Endothelial cell of umbilical vein (primary cell): Measurements from ENCODE around the gene MREG. TPM values are rescaled to one million over a fixed set of nuclear protein-coding genes. Genes with fewer than 3 reads are reported as not detected.
"Not testable (repeated sequence)": the region's sequence is repeated elsewhere in the genome, so short reads cannot be mapped to it uniquely, and the experiment has no call there.

Source experiments
- BruUV-seq: library from RNA; stranded (reverse); fragments of 400-500 nt; replicated peaks from 2 replicates; lab custom pipeline; 2021; lab: Mats Ljungman, UMichigan
- CTCF ChIA-PET: fragments of 300-600, 350-600 bp; sonication (Branson Sonifier 250); formaldehyde crosslinking; loops from one replicate; lab custom pipeline; 2021; ENCODE audit warnings: antibody characterized with exemption, inconsistent platforms; lab: Charles Lee
- POLR2A ChIA-PET: fragments of 300-600, 350-600 bp; sonication (Branson Sonifier 250); formaldehyde crosslinking; loops from one replicate; lab custom pipeline; 2021; ENCODE audit warnings: antibody characterized with exemption, inconsistent platforms; lab: Charles Lee
- DNase-seq: peaks from one replicate; pipeline ENCODE4 v3.0.0-alpha.2; 2011; ENCODE audit warnings: low read depth, low spot score
- FAIRE-seq: peaks from 2 replicates; lab custom pipeline; 2011; peaks lifted over from hg19 to GRCh38; lab: Jason Lieb, UNC
- H2AFZ ChIP-seq: 2 replicates; pipeline ENCODE4 v1.6.0; 2012; ENCODE audit warnings: low read depth, low read length, control low read depth, inconsistent platforms
- H3K27ac ChIP-seq: 2 replicates; pipeline ENCODE4 v1.5.1; 2011; ENCODE audit warnings: low read depth, mild to moderate bottlenecking, control low read depth, low read length, moderate library complexity; ENCODE audit not compliant: insufficient read depth
- H3K27me3 ChIP-seq, 2 experiments: 2 replicates each; pipeline versions ENCODE4 v1.6.0 to v1.6.1; 2011; ENCODE audit warnings: low read length in 2 of 2, mixed read lengths in 1 of 2; ENCODE audit not compliant: control insufficient read depth in 2 of 2, insufficient read depth in 2 of 2
- H3K36me3 ChIP-seq, 2 experiments: 2 replicates in 1 of 2; 3 replicates in 1 of 2; pipeline ENCODE4 v1.5.1; 2011; ENCODE audit warnings: low read length in 2 of 2, mild to moderate bottlenecking in 1 of 2, moderate library complexity in 1 of 2; ENCODE audit not compliant: control insufficient read depth in 2 of 2, insufficient read depth in 2 of 2; ENCODE audit errors: extremely low read depth in 1 of 2
- H3K4me1 ChIP-seq: 3 replicates; pipeline ENCODE4 v1.5.1; 2011; ENCODE audit warnings: mild to moderate bottlenecking, low read length; ENCODE audit not compliant: control insufficient read depth, insufficient read depth; ENCODE audit errors: extremely low read depth
- H3K4me2 ChIP-seq: 2 replicates; pipeline ENCODE4 v1.6.1; 2011; ENCODE audit warnings: low read length, control low read depth, mixed read lengths; ENCODE audit not compliant: insufficient read depth
- H3K4me3 ChIP-seq, 3 experiments: fragments of 200-600 bp in 1 of 3; sonication (generic), shearing (Covaris generic) in 1 of 3; replicated peaks in 1 of 3; 2 replicates each; pipeline ENCODE4 v1.5.1; 2011 to 2016; ENCODE audit warnings: control low read depth in 3 of 3, low read length in 3 of 3, mild to moderate bottlenecking in 2 of 3, inconsistent platforms in 1 of 3, low read depth in 1 of 3, moderate library complexity in 1 of 3; ENCODE audit not compliant: insufficient read depth in 1 of 3
- H3K79me2 ChIP-seq: 2 replicates; pipeline ENCODE4 v1.6.0; 2012; ENCODE audit warnings: low read length, inconsistent platforms; ENCODE audit not compliant: control insufficient read depth, insufficient read depth
- H3K9ac ChIP-seq: replicated peaks from 2 replicates; pipeline ENCODE3; 2011; ENCODE audit warnings: low read length, control low read depth; ENCODE audit not compliant: insufficient read depth; ENCODE audit errors: extremely low read depth
- H3K9me1 ChIP-seq: replicated peaks from 3 replicates; pipeline ENCODE4 v1.6.0; 2011; ENCODE audit warnings: mild to moderate bottlenecking, low read length; ENCODE audit not compliant: control insufficient read depth, insufficient read depth; ENCODE audit errors: extremely low read depth
- H3K9me3 ChIP-seq: replicated peaks from 2 replicates; pipeline ENCODE4 v1.5.1; 2012; ENCODE audit warnings: low read length, inconsistent platforms; ENCODE audit not compliant: control insufficient read depth, insufficient read depth
- H4K20me1 ChIP-seq: replicated peaks from 2 replicates; pipeline ENCODE3; 2011; ENCODE audit warnings: mild to moderate bottlenecking, low read length; ENCODE audit not compliant: control insufficient read depth, insufficient read depth; ENCODE audit errors: extremely low read depth
- EZH2 ChIP-seq: IDR thresholded peaks from 2 replicates; pipeline ENCODE4 v1.6.1; 2012; ENCODE audit warnings: borderline replicate concordance, low read depth, mild to moderate bottlenecking, moderate library complexity, low read length, inconsistent platforms; ENCODE audit not compliant: severe bottlenecking
- FOS ChIP-seq: IDR thresholded peaks from 2 replicates; pipeline ENCODE4 v1.6.1; 2011; ENCODE audit warnings: mild to moderate bottlenecking, low read length, moderate library complexity, borderline replicate concordance; ENCODE audit not compliant: insufficient read depth
- GATA2 ChIP-seq: IDR thresholded peaks from 2 replicates; pipeline ENCODE4 v1.7.0; 2011; ENCODE audit warnings: low read depth, mild to moderate bottlenecking, moderate library complexity, mixed read lengths, low read length; ENCODE audit not compliant: insufficient read length, insufficient read depth
- JUN ChIP-seq: IDR thresholded peaks from 2 replicates; pipeline ENCODE4 v1.6.1; 2011; ENCODE audit warnings: borderline replicate concordance, low read depth; ENCODE audit not compliant: insufficient read length, insufficient read depth
- MAX ChIP-seq: IDR thresholded peaks from 2 replicates; pipeline ENCODE4 v1.6.1; 2011; ENCODE audit not compliant: insufficient read depth, insufficient read length
- MYC ChIP-seq: IDR thresholded peaks from one replicate; pipeline ENCODE4 v1.6.1; 2011; ENCODE audit warnings: mild to moderate bottlenecking, low read depth, low read length
- POLR2A ChIP-seq: IDR thresholded peaks from 2 replicates; pipeline ENCODE4 v1.6.1; 2012; ENCODE audit warnings: low read depth, mild to moderate bottlenecking, control low read depth, low read length
- POLR2AphosphoS5 ChIP-seq: IDR thresholded peaks from 2 replicates; pipeline ENCODE4 v1.6.1; 2012; ENCODE audit warnings: low read depth, mild to moderate bottlenecking, control low read depth, low read length, moderate library complexity; ENCODE audit not compliant: insufficient read depth
- dilution Hi-C: fragments of 300-500 bp; cut with MboI; formaldehyde crosslinking; loops from one replicate; pipeline ENCODE4 v1.15.0; 2019; ENCODE audit warnings: low sequenced_read_pairs; ENCODE audit not compliant: extremely low pct_ligation_motif_present
- intact Hi-C: fragments of 100-400 bp; cut with micrococcal nuclease; formaldehyde crosslinking; loops from one replicate; pipeline ENCODE4 v1.10.0; 2022
- polyA plus RNA-seq, 4 experiments: library from polyadenylated mRNA; depleted of rRNA in 3 of 4; stranded (reverse) in 3 of 4; unstranded in 1 of 4; fragments of >200 nt; gene quantifications; 2 replicates each; pipeline versions ENCODE4 v1.2.1 to v1.2.3, GENCODE V29; 2011 to 2012; ENCODE audit warnings: missing spikeins in 1 of 4
- total RNA-seq: library from RNA; stranded (reverse); gene quantifications from 2 replicates; pipeline ENCODE4 v1.2.3, GENCODE V29; 2021
- TF ChIP-seq, protein P1 (sequence below), 2 donors: IDR thresholded peaks; 1 replicate in 1 of 2; 2 replicates in 1 of 2; pipeline ENCODE4 v1.5.1; 2011; ENCODE audit warnings: low read length in 2 of 2, mild to moderate bottlenecking in 2 of 2, moderate library complexity in 2 of 2, control low read depth in 1 of 2, inconsistent platforms in 1 of 2, low read depth in 1 of 2; ENCODE audit not compliant: insufficient read depth in 1 of 2; ENCODE audit errors: extremely low read depth in 1 of 2

MREG gene
- total and polyA plus RNA-seq, 2 donors (not counting 3 experiments of a cell fraction or from before 2014, with no cell fraction given): 0.41 to 3.9 TPM

GRCh38 chr2:215958257-215958656 lies 55.1 kb downstream of the MREG start:
- BruUV-seq: no TSS peak
- no peak overlapping the region for H3K27ac ChIP-seq
- H3K36me3 ChIP-seq: no peaks in the 10 kb centered on the region
- dilution Hi-C loops (no loop called here), intact Hi-C loops (no loop called here)
- H3K9ac ChIP-seq: no peak overlapping the region
- ChIA-PET CTCF (interaction anchor here (1.4 kb wide), 1 partner anchor 8 kb away, joined by 9 read pairs; no protein-coding TSS in a partner anchor), POLR2A (no interaction called here)
- no peak overlapping the region for H2AFZ ChIP-seq
- peaks cover 0 to 3% of the 10 kb centered on the region in 2 experiments for H3K27me3 ChIP-seq
- no peaks in the 10 kb centered on the region for H4K20me1 ChIP-seq
- no peaks in the 10 kb centered on the region for H3K9me1 ChIP-seq
- H3K4me2 ChIP-seq: no peak overlapping the region
- H3K9me3 ChIP-seq: no peaks in the 10 kb centered on the region
- H3K4me3 ChIP-seq: no peak overlapping the region
- TF ChIP-seq JUN (no peak), MAX (no peak), POLR2A (no peak), FOS (no peak), MYC (no peak), EZH2 (no peak), POLR2AphosphoS5 (no peak), GATA2 (no peak)
- TF ChIP-seq, protein P1, sequence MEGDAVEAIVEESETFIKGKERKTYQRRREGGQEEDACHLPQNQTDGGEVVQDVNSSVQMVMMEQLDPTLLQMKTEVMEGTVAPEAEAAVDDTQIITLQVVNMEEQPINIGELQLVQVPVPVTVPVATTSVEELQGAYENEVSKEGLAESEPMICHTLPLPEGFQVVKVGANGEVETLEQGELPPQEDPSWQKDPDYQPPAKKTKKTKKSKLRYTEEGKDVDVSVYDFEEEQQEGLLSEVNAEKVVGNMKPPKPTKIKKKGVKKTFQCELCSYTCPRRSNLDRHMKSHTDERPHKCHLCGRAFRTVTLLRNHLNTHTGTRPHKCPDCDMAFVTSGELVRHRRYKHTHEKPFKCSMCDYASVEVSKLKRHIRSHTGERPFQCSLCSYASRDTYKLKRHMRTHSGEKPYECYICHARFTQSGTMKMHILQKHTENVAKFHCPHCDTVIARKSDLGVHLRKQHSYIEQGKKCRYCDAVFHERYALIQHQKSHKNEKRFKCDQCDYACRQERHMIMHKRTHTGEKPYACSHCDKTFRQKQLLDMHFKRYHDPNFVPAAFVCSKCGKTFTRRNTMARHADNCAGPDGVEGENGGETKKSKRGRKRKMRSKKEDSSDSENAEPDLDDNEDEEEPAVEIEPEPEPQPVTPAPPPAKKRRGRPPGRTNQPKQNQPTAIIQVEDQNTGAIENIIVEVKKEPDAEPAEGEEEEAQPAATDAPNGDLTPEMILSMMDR (IDR thresholded peaks at IDR 0.05; ENCODE audit: extremely low read depth in 1 of 2, insufficient read depth in 1 of 2, low read depth in 1 of 2, low read length in 2 of 2): no peak
- no peaks in the 10 kb centered on the region for H3K79me2 ChIP-seq
- DNase-seq (no peak), FAIRE-seq (no peak)
- no peaks in the 10 kb centered on the region for H3K4me1 ChIP-seq

GRCh38 chr2:215957354-215958122 lies 55.8 kb downstream of the MREG start:
- H3K9me1 ChIP-seq, H2AFZ ChIP-seq, H3K27ac ChIP-seq, H4K20me1 ChIP-seq, H3K4me3 ChIP-seq, H3K9me3 ChIP-seq, intact Hi-C loops, POLR2A ChIA-PET, H3K36me3 ChIP-seq, dilution Hi-C loops, H3K9ac ChIP-seq, FAIRE-seq, DNase-seq, H3K27me3 ChIP-seq, BruUV-seq, H3K4me2 ChIP-seq, H3K4me1 ChIP-seq, H3K79me2 ChIP-seq: not testable (repeated sequence)
- CTCF ChIA-PET: interaction anchor here (1.3 to 1.4 kb wide), 2 partner anchors 8 to 9 kb away, joined by 3 to 9 read pairs; no protein-coding TSS in a partner anchor
